Urinary bladder (tissue), 4 donors: ENCODE data around the gene STK32A. TPM values are rescaled to one million over a fixed set of nuclear protein-coding genes. Genes with fewer than 3 reads are reported as not detected.

ENCODE experiments used
- DNase-seq: peaks from one replicate; pipeline ENCODE4 v3.0.0-alpha.2; 2015; ENCODE audit errors: extremely low spot score
- H3K27ac ChIP-seq: one replicate; pipeline ENCODE4 v1.5.1; 2013; ENCODE audit warnings: low read depth, mild to moderate bottlenecking, moderate library complexity
- H3K36me3 ChIP-seq: one replicate; pipeline ENCODE4 v1.6.1; 2013; ENCODE audit warnings: mild to moderate bottlenecking, moderate library complexity; ENCODE audit not compliant: insufficient read depth
- H3K4me1 ChIP-seq: one replicate; pipeline ENCODE4 v1.6.1; 2013; ENCODE audit warnings: mild to moderate bottlenecking, moderate library complexity; ENCODE audit not compliant: insufficient read depth
- H3K4me3 ChIP-seq: one replicate; pipeline ENCODE4 v1.5.1; 2013; ENCODE audit warnings: low read depth, low read length
- WGBS: extraction: QIAGEN DNeasy Blood & Tissue Kit; methylation state at CpG from one replicate; pipeline ENCODE4 v1.1.7; 2013; 5-methylcytosine and 5-hydroxymethylcytosine counted together
- polyA plus RNA-seq: library from polyadenylated mRNA; stranded (reverse); fragments of 200-250 nt; gene quantifications from one replicate; pipeline ENCODE4 v1.2.3, GENCODE V29; 2013
- total RNA-seq: library from RNA; depleted of rRNA; stranded (reverse); fragments of >200 nt; gene quantifications from one replicate; pipeline ENCODE4 v1.2.3, GENCODE V29; 2014
- donor health status: healthy with polysubstance abuse.
- donor health status: healthy.

STK32A gene
- total and polyA plus RNA-seq, 2 donors, result 1.3 to 7.8 TPM

- H3K4me1 ChIP-seq, result no peaks in the 10 kb centered on the region
- H3K4me3 ChIP-seq, result no peak overlapping the region
- no peak overlapping the region for H3K27ac ChIP-seq
- DNase-seq, result no peak
- H3K36me3 ChIP-seq, result no peaks in the 10 kb centered on the region
- 75% methylated on average over 6 of the region's 6 CpGs for WGBS
Observed at GRCh38 chr5:147303251-147303650, 68.4 kb downstream of the STK32A start.

- DNase-seq, result no peak
- 80% methylated on average over 2 of the region's 2 CpGs for WGBS
- H3K4me1 ChIP-seq, result no peaks in the 10 kb centered on the region
Observed at GRCh38 chr5:147303976-147304375, 69.2 kb downstream of the STK32A start.

GRCh38 chr5:147305147-147305546 lies 70.3 kb downstream of the STK32A start:
- 88% methylated on average over 9 of the region's 9 CpGs for WGBS
- Histone ChIP-seq H3K4me1 (no peaks in the 10 kb centered on the region), H3K27ac (no peak overlapping the region), H3K4me3 (no peak overlapping the region), H3K36me3 (no peaks in the 10 kb centered on the region)
- DNase-seq, result no peak

More at GRCh38 chr5:147303976-147304375, 69.2 kb downstream of the STK32A start:
- Histone ChIP-seq H3K4me3 (no peak overlapping the region), H3K36me3 (no peaks in the 10 kb centered on the region), H3K27ac (no peak overlapping the region)

GRCh38 chr5:147306351-147306750 lies 71.5 kb downstream of the STK32A start:
- Histone ChIP-seq H3K36me3 (no peaks in the 10 kb centered on the region), H3K27ac (no peak overlapping the region), H3K4me3 (no peak overlapping the region), H3K4me1 (no peaks in the 10 kb centered on the region)
- DNase-seq, result no peak

- WGBS, result 77% methylated on average over 4 of the region's 4 CpGs
Observed at GRCh38 chr5:147307170-147307569, 72.3 kb downstream of the STK32A start.

GRCh38 chr5:147309621-147310020 lies 74.8 kb downstream of the STK32A start:
- no peaks in the 10 kb centered on the region for H3K36me3 ChIP-seq
- no peak for DNase-seq
- H3K27ac ChIP-seq, result no peak overlapping the region

More at GRCh38 chr5:147307170-147307569, 72.3 kb downstream of the STK32A start:
- Histone ChIP-seq H3K4me1 (no peaks in the 10 kb centered on the region), H3K27ac (no peak overlapping the region), H3K36me3 (no peaks in the 10 kb centered on the region), H3K4me3 (no peak overlapping the region)
- no peak for DNase-seq

GRCh38 chr5:147310059-147310704 lies 75.4 kb downstream of the STK32A start:
- 78% methylated on average over 10 of the region's 10 CpGs for WGBS
- H3K4me3 ChIP-seq, result no peak overlapping the region
- no peak overlapping the region for H3K27ac ChIP-seq
- H3K4me1 ChIP-seq, result no peaks in the 10 kb centered on the region
- no peaks in the 10 kb centered on the region for H3K36me3 ChIP-seq
- DNase-seq, result no peak

More at GRCh38 chr5:147309621-147310020, 74.8 kb downstream of the STK32A start:
- Histone ChIP-seq H3K4me3 (no peak overlapping the region), H3K4me1 (no peaks in the 10 kb centered on the region)
- WGBS, result 72% methylated on average over 4 of the region's 4 CpGs

GRCh38 chr5:147317978-147318684 lies 83.3 kb downstream of the STK32A start:
- Histone ChIP-seq H3K27ac (no peak overlapping the region), H3K4me1 (no peaks in the 10 kb centered on the region), H3K4me3 (no peak overlapping the region), H3K36me3 (no peaks in the 10 kb centered on the region)
- 79% methylated on average over 7 of the region's 7 CpGs for WGBS
- no peak for DNase-seq

GRCh38 chr5:147321569-147321968 lies 86.7 kb downstream of the STK32A start:
- no peak for DNase-seq
- Histone ChIP-seq H3K4me3 (no peak overlapping the region), H3K4me1 (no peaks in the 10 kb centered on the region), H3K36me3 (no peaks in the 10 kb centered on the region), H3K27ac (no peak overlapping the region)
- WGBS, result 80% methylated on average over 1 of the region's 1 CpG

GRCh38 chr5:147327421-147327820 lies 92.6 kb downstream of the STK32A start:
- no peak for DNase-seq
- Histone ChIP-seq H3K27ac (no peak overlapping the region), H3K4me1 (no peaks in the 10 kb centered on the region), H3K36me3 (no peaks in the 10 kb centered on the region), H3K4me3 (no peak overlapping the region)
- 61% methylated on average over 4 of the region's 4 CpGs for WGBS

- no peak for DNase-seq
- 79% methylated on average over 2 of the region's 2 CpGs for WGBS
Observed at GRCh38 chr5:147327905-147328304, 93.1 kb downstream of the STK32A start.

GRCh38 chr5:147332658-147333057 lies 97.8 kb downstream of the STK32A start:
- no peaks in the 10 kb centered on the region for H3K4me1 ChIP-seq
- no peaks in the 10 kb centered on the region for H3K36me3 ChIP-seq
- DNase-seq, result no peak
- WGBS, result 78% methylated on average over 4 of the region's 4 CpGs
- H3K4me3 ChIP-seq, result no peak overlapping the region
- no peak overlapping the region for H3K27ac ChIP-seq

More at GRCh38 chr5:147327905-147328304, 93.1 kb downstream of the STK32A start:
- no peak overlapping the region for H3K4me3 ChIP-seq
- no peaks in the 10 kb centered on the region for H3K4me1 ChIP-seq
- H3K36me3 ChIP-seq, result no peaks in the 10 kb centered on the region
- no peak overlapping the region for H3K27ac ChIP-seq

- no peak for DNase-seq
- Histone ChIP-seq H3K4me3 (no peak overlapping the region), H3K27ac (no peak overlapping the region), H3K4me1 (no peaks in the 10 kb centered on the region), H3K36me3 (no peaks in the 10 kb centered on the region)
- 71% methylated on average over 4 of the region's 4 CpGs for WGBS
Observed at GRCh38 chr5:147336876-147337275, 102.0 kb downstream of the STK32A start.

- Histone ChIP-seq H3K36me3 (no peaks in the 10 kb centered on the region), H3K4me3 (no peak overlapping the region), H3K4me1 (no peaks in the 10 kb centered on the region), H3K27ac (no peak overlapping the region)
- 96% methylated on average over 4 of the region's 4 CpGs for WGBS
- no peak for DNase-seq
Observed at GRCh38 chr5:147339313-147339712, 104.5 kb downstream of the STK32A start.
